ENCODE data around the gene HTR3A.
A peak's percentile ranks its signal among the peaks of the same experiment; 100 is the strongest.

Gene HTR3A

GRCh38 chr11:113980785-113981184, 5.9 kb downstream of the HTR3A start:
- no peak for DNase-seq

GRCh38 chr11:113982306-113982705, 7.4 kb downstream of the HTR3A start:
- no peak for DNase-seq

GRCh38 chr11:113984781-113985180, 9.9 kb downstream of the HTR3A start:
- no peak for DNase-seq

DNA sequence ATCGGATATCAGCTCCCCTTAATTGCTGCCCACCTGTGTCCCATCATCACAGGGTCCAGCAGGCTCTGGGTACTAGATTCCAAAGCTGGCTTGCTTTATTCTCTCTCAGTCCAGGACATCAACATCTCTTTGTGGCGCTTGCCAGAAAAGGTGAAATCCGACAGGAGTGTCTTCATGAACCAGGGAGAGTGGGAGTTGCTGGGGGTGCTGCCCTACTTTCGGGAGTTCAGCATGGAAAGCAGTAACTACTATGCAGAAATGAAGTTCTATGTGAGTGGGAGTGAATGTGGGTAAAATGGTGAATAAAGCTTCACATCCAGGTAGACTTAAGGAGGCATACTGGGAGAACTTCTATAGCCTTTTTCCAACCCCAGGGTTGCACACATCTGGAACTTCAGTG, 11.0 kb downstream of the HTR3A start:
- DNase-seq, result no peak

GRCh38 chr11:113986351-113987140, 11.6 kb downstream of the HTR3A start:
- no peak for DNase-seq

- DNase-seq, result no peak
These were observed 14.5 kb downstream of the HTR3A start for GRCh38 chr11:113989381-113989780.

- no peak for DNase-seq
These were observed 15.0 kb downstream of the HTR3A start for GRCh38 chr11:113989916-113990315.

DNA sequence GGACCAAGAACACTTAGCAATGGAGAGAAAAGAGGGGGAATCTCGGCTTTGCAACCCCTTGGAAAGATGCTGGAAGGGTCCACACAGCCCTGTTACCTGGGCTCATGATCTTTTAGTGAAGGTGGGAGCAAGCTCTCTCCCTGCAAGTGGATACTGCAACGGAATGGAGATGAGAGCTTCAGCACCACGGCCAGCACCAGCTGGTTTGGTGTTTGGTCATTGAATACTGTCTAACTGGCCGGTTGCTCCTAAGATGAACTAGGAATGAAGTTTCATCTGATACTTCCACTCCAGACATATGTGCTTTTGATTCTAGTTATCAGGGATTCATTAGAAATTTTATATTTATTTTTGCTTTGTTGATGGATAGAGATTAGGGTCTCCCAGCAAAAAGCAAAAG, 16.3 kb downstream of the HTR3A start:
- no peak for DNase-seq

DNA sequence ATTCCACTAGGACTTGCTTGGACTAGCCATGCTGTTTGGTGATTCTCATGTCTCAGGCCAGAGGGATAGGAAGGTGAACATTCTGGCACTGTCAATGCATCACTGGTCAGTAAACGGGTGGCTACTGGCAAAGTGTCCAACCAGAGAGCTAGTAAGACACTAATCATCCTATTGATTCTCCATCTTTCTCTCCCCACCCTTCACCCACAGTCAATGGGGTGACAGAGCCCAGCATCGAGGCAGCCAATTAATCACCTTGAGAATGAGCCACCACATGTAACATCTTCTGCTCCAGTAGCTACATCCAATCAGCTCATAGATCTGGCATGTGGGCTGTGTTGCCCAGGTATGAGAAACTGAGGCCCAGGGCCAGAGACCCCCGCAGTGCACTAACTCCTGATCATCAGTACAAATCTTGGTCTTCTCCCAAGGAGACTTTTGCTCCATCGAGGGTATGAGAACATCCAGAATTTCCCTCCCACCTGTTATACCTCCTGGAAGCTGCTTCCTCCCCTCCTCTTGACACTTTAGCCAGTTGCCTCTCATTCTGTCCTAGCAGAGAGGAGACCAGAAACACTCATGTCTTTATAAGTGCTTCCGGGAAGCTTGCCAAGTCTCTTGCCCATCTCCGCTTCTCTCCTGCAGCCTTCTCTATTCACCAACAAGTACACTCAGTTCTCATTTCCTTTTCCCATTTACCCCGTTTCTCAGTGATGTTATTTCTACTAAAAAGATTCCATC, 17.0 kb downstream of the HTR3A start:
- DNase-seq, result peak; percentile 56

GRCh38 chr11:113992459-113993110, 17.7 kb downstream of the HTR3A start:
- no peak for DNase-seq

- DNase-seq, result no peak
These were observed 19.4 kb downstream of the HTR3A start for GRCh38 chr11:113994077-113994954.

GRCh38 chr11:113997473-113997872, 22.6 kb downstream of the HTR3A start:
- DNase-seq, result no peak

- DNase-seq, result no peak
These were observed 23.7 kb downstream of the HTR3A start for GRCh38 chr11:113998574-113998973.

DNA sequence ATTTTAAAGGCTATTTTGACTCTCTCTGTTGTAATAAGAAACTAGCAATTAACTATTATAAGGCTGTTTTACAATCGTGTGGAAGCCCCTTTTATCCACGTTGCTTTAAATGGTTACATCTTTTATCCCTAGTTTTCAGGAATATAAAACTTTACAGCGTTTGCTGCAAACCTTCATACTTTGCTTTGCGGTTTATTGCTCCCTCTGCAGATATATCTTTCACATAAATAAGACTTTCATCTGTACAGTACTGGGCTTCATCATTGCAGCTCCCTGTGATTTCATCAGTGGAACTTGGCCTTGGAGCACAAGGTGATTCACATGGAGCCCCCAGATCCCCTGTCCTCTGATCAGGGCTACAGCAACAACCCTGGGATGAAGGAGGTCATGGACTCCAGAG, 25.6 kb downstream of the HTR3A start:
- DNase-seq, result no peak

GRCh38 chr11:114001416-114001815, 26.5 kb downstream of the HTR3A start:
- DNase-seq, result no peak

GRCh38 chr11:114008331-114008730, 33.4 kb downstream of the HTR3A start:
- DNase-seq, result no peak

- no peak for DNase-seq
These were observed 36.0 kb downstream of the HTR3A start for GRCh38 chr11:114010931-114011330.

DNA sequence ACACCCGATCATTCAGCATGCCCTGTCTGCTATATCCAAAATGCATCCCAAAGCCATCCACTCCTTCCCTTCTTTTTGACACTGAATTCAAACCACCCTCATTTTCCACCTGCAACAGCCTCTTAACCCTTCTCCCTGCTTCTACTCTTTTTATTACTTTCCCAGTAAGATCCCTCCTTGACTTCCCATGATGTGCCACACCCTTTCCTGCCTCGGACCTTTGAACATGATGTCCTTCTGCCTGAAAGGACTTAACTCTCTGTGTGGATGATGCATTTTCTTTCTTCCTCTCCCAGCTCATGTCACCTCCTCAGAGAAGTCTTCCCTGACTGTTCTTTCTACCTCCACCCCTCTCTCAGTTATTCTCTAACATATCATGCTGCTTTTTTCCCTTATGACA, 36.5 kb downstream of the HTR3A start:
- DNase-seq, result no peak

DNA sequence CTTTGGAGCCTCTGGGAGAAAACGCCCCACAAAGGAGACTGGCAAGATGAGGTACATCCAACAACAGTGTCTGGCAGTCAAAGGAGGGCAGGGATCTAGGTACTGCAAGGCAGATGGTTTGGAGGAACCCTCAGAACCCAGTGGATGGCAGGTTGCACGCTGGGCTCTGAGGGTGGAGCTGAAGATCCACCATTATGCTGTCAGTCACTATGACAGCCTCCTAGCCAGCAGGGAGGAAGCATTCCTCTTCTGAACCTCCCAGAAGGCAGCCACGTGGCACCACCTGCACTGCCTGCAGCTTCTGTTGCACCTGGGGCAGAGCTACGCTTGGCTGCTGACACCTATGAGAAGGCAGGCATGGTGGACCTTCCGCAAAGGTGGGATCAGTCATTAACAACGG, 40.2 kb downstream of the HTR3A start:
- no peak for DNase-seq

DNA sequence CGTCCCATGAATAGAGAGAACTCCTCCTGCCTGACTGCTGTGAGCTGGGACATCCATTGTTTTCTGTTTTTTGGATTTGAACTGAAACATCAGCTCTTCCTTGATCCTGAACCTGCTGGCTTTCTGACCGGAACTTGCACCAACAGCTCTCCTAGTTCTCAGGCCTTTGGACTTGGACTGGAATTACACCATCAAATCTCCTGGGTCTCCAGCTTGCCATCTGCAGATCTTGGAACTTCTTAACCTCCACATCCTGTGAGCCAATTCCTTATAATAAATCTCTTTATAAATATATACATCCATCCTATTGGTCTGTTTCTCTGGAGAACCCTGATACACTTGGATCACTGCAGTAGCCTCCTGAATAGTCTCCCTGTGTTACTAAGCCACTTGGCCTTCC, 42.1 kb downstream of the HTR3A start:
- DNase-seq, result no peak

GRCh38 chr11:114017723-114018122, 42.8 kb downstream of the HTR3A start:
- DNase-seq, result no peak

- DNase-seq, result no peak
These were observed 44.1 kb downstream of the HTR3A start for GRCh38 chr11:114019046-114019445.

DNA sequence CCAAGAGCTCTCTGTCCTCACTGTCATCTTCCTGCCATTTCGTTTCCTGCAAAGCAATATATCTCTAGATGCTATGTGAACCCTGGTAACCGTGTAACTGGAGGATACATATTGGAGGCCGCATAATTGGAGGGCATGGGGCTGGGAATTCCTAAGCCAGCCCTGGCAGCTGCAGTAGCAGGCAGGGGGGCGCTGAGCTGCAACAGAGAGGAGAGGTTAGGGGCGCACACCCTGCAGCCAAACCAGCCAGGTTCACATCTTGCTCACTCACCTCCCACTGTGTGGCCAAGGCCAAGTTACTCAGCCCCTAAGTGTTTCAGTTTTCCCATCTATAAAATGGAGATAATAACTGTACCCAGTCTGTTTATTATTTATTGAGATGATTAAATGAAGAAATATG, 44.7 kb downstream of the HTR3A start:
- DNase-seq, result no peak
